ENCODE data around the gene ADAMTS9.

Gene ADAMTS9

GRCh38 chr3:64677961-64678716 is 9.7 kb downstream of the ADAMTS9 start:
- no peak for DNase-seq (ENCODE audit: low read depth)
- no peak for TF ChIP-seq CTCF (IDR thresholded peaks at IDR 0.05; ENCODE audit: control insufficient read depth, extremely low read depth, insufficient read depth)

GRCh38 chr3:64676831-64677230 is 11.0 kb downstream of the ADAMTS9 start:
- TF ChIP-seq CTCF (IDR thresholded peaks at IDR 0.05; ENCODE audit: control insufficient read depth, extremely low read depth, insufficient read depth): no peak
- H3K4me3 ChIP-seq (ENCODE audit: low read depth, low read length): no peak overlapping the region
- no peak for DNase-seq (ENCODE audit: low read depth)

More at GRCh38 chr3:64677961-64678716, 9.7 kb downstream of the ADAMTS9 start:
- H3K4me3 ChIP-seq (ENCODE audit: low read depth, low read length): no peak overlapping the region

- no peak for TF ChIP-seq CTCF (IDR thresholded peaks at IDR 0.05; ENCODE audit: control insufficient read depth, extremely low read depth, insufficient read depth)
- no peak for DNase-seq (ENCODE audit: low read depth)
Observed at GRCh38 chr3:64675687-64676247, 12.0 kb downstream of the ADAMTS9 start.

GRCh38 chr3:64674591-64675076 is 13.2 kb downstream of the ADAMTS9 start:
- no peak for DNase-seq (ENCODE audit: low read depth)
- TF ChIP-seq CTCF (IDR thresholded peaks at IDR 0.05; ENCODE audit: control insufficient read depth, extremely low read depth, insufficient read depth): no peak
- H3K4me3 ChIP-seq (ENCODE audit: low read depth, low read length): no peak overlapping the region

More at GRCh38 chr3:64675687-64676247, 12.0 kb downstream of the ADAMTS9 start:
- H3K4me3 ChIP-seq (ENCODE audit: low read depth, low read length): no peak overlapping the region

GRCh38 chr3:64673159-64673715 is 14.6 kb downstream of the ADAMTS9 start:
- DNase-seq (ENCODE audit: low read depth): no peak
- no peak for TF ChIP-seq CTCF (IDR thresholded peaks at IDR 0.05; ENCODE audit: control insufficient read depth, extremely low read depth, insufficient read depth)
- H3K4me3 ChIP-seq (ENCODE audit: low read depth, low read length): no peak overlapping the region

GRCh38 chr3:64668582-64669510 is 19.0 kb downstream of the ADAMTS9 start:
- no peak for TF ChIP-seq CTCF (IDR thresholded peaks at IDR 0.05; ENCODE audit: control insufficient read depth, extremely low read depth, insufficient read depth)
- no peak overlapping the region for H3K4me3 ChIP-seq (ENCODE audit: low read depth, low read length)
- no peak for DNase-seq (ENCODE audit: low read depth)

Measured in LNCaP clone FGC (cell line).